C4-2B (cell line): Measurements from ENCODE around the gene BAZ1B.

Experiments
- ZFX ChIP-seq: fragments of 450-650 bp; IDR thresholded peaks from 2 replicates; pipeline ENCODE4 v1.6.1; 2017
- TF ChIP-seq, protein P1 (sequence below): fragments of 450-650 bp; conservative IDR thresholded peaks from 2 replicates; pipeline ENCODE4 v1.5.1; 2017; ENCODE audit warnings: mild to moderate bottlenecking

DNA sequence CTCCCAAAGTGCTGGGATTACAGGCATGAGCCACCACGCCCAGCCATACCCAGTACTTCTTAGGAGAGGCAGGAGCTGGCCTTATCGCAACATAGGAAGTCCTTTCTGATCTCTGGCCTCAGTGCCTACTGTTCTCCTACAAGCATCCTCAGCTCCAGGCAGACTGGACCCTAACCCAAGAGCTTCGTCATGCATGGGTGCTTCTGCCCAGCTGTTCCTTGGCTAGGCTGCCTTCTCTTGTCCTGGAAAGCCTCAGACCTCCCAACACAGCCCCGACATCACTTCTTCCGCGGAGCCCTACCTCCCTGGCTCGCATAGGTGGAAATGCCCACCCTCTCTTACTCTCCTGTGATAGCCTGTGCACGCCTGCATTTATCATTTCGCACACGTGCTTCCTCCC, 19.6 kb upstream of the BAZ1B start:
- TF ChIP-seq, protein P1, sequence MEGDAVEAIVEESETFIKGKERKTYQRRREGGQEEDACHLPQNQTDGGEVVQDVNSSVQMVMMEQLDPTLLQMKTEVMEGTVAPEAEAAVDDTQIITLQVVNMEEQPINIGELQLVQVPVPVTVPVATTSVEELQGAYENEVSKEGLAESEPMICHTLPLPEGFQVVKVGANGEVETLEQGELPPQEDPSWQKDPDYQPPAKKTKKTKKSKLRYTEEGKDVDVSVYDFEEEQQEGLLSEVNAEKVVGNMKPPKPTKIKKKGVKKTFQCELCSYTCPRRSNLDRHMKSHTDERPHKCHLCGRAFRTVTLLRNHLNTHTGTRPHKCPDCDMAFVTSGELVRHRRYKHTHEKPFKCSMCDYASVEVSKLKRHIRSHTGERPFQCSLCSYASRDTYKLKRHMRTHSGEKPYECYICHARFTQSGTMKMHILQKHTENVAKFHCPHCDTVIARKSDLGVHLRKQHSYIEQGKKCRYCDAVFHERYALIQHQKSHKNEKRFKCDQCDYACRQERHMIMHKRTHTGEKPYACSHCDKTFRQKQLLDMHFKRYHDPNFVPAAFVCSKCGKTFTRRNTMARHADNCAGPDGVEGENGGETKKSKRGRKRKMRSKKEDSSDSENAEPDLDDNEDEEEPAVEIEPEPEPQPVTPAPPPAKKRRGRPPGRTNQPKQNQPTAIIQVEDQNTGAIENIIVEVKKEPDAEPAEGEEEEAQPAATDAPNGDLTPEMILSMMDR = no peak
- TF ChIP-seq ZFX = no peak
